ENCODE measurements around the gene PTPRN2.
"Not testable (repeated sequence)": the region's sequence is repeated elsewhere in the genome, so short reads cannot be mapped to it uniquely, and the experiment has no call there.

The PTPRN2 gene

GRCh38 chr7:158527495-158527894 lies 60.1 kb downstream of the PTPRN2 start:
- DNase-seq (ENCODE audit: low read depth in 1 of 2, low spot score in 1 of 2), result no peak
- no peak for TF ChIP-seq JUND (IDR thresholded peaks at IDR 0.05; ENCODE audit: low read depth)
- in situ Hi-C loops (cut with HindIII; ENCODE audit: low pct_unique_long_range_greater_than_20kb, low sequenced_read_pairs), result no loop called here

GRCh38 chr7:158527038-158527437 lies 60.6 kb downstream of the PTPRN2 start:
- DNase-seq (ENCODE audit: low read depth in 1 of 2, low spot score in 1 of 2), result no peak
- in situ Hi-C loops (cut with HindIII; ENCODE audit: low pct_unique_long_range_greater_than_20kb, low sequenced_read_pairs), result no loop called here
- no peak for TF ChIP-seq JUND (IDR thresholded peaks at IDR 0.05; ENCODE audit: low read depth)

GRCh38 chr7:158526531-158526930 lies 61.1 kb downstream of the PTPRN2 start:
- no peak for TF ChIP-seq JUND (IDR thresholded peaks at IDR 0.05; ENCODE audit: low read depth)
- no peak for DNase-seq (ENCODE audit: low read depth in 1 of 2, low spot score in 1 of 2)
- in situ Hi-C loops (cut with HindIII; ENCODE audit: low pct_unique_long_range_greater_than_20kb, low sequenced_read_pairs), result no loop called here

- no peak for TF ChIP-seq JUND (IDR thresholded peaks at IDR 0.05; ENCODE audit: low read depth)
- no peak for DNase-seq (ENCODE audit: low read depth in 1 of 2, low spot score in 1 of 2)
- in situ Hi-C loops (cut with HindIII; ENCODE audit: low pct_unique_long_range_greater_than_20kb, low sequenced_read_pairs), result no loop called here
These were observed 61.8 kb downstream of the PTPRN2 start for GRCh38 chr7:158525648-158526484.

- in situ Hi-C loops (cut with HindIII; ENCODE audit: low pct_unique_long_range_greater_than_20kb, low sequenced_read_pairs), result no loop called here
- no peak for TF ChIP-seq JUND (IDR thresholded peaks at IDR 0.05; ENCODE audit: low read depth)
- DNase-seq (ENCODE audit: low read depth in 1 of 2, low spot score in 1 of 2), result no peak
These were observed 62.6 kb downstream of the PTPRN2 start for GRCh38 chr7:158524749-158525635.

GRCh38 chr7:158524286-158524685 lies 63.3 kb downstream of the PTPRN2 start:
- in situ Hi-C loops (cut with HindIII; ENCODE audit: low pct_unique_long_range_greater_than_20kb, low sequenced_read_pairs), result not testable (repeated sequence)
- peak in 1 of 2 experiments; percentile 76 for DNase-seq (ENCODE audit: low read depth in 1 of 2, low spot score in 1 of 2)

- in situ Hi-C loops (cut with HindIII; ENCODE audit: low pct_unique_long_range_greater_than_20kb, low sequenced_read_pairs), result not testable (repeated sequence)
These were observed 63.7 kb downstream of the PTPRN2 start for GRCh38 chr7:158523877-158524276.

GRCh38 chr7:158523165-158523856 lies 64.3 kb downstream of the PTPRN2 start:
- in situ Hi-C loops (cut with HindIII; ENCODE audit: low pct_unique_long_range_greater_than_20kb, low sequenced_read_pairs), result not testable (repeated sequence)
- DNase-seq (ENCODE audit: low read depth in 1 of 2, low spot score in 1 of 2), result peak in 1 of 2 experiments; percentile 17

More at GRCh38 chr7:158523877-158524276, 63.7 kb downstream of the PTPRN2 start:
- peak in 1 of 2 experiments; percentile 23 for DNase-seq (ENCODE audit: low read depth in 1 of 2, low spot score in 1 of 2)

GRCh38 chr7:158521795-158522194 lies 65.8 kb downstream of the PTPRN2 start:
- DNase-seq (ENCODE audit: low read depth in 1 of 2, low spot score in 1 of 2); in situ Hi-C loops (cut with HindIII; ENCODE audit: low pct_unique_long_range_greater_than_20kb, low sequenced_read_pairs): not testable (repeated sequence)

- no peak for DNase-seq (ENCODE audit: low read depth in 1 of 2, low spot score in 1 of 2)
- no peak for TF ChIP-seq JUND (IDR thresholded peaks at IDR 0.05; ENCODE audit: low read depth)
- in situ Hi-C loops (cut with HindIII; ENCODE audit: low pct_unique_long_range_greater_than_20kb, low sequenced_read_pairs), result no loop called here
These were observed 66.8 kb downstream of the PTPRN2 start for GRCh38 chr7:158520825-158521224.

- no peak for TF ChIP-seq JUND (IDR thresholded peaks at IDR 0.05; ENCODE audit: low read depth)
- DNase-seq (ENCODE audit: low read depth in 1 of 2, low spot score in 1 of 2), result no peak
- in situ Hi-C loops (cut with HindIII; ENCODE audit: low pct_unique_long_range_greater_than_20kb, low sequenced_read_pairs), result no loop called here
These were observed 67.9 kb downstream of the PTPRN2 start for GRCh38 chr7:158519633-158520174.

- in situ Hi-C loops (cut with HindIII; ENCODE audit: low pct_unique_long_range_greater_than_20kb, low sequenced_read_pairs), result no loop called here
- DNase-seq (ENCODE audit: low read depth in 1 of 2, low spot score in 1 of 2), result no peak
- TF ChIP-seq JUND (IDR thresholded peaks at IDR 0.05; ENCODE audit: low read depth), result no peak
These were observed 68.5 kb downstream of the PTPRN2 start for GRCh38 chr7:158518980-158519632.

Measured in T47D (cell line).